ENCODE data around the gene RASA3. TPM values are rescaled to one million over a fixed set of nuclear protein-coding genes. Genes with fewer than 3 reads are reported as not detected.

The RASA3 gene
- total and polyA plus RNA-seq, 2 donors (not counting 3 experiments of a cell fraction or from before 2014, with no cell fraction given) = 26.5 to 53.8 TPM

DNA sequence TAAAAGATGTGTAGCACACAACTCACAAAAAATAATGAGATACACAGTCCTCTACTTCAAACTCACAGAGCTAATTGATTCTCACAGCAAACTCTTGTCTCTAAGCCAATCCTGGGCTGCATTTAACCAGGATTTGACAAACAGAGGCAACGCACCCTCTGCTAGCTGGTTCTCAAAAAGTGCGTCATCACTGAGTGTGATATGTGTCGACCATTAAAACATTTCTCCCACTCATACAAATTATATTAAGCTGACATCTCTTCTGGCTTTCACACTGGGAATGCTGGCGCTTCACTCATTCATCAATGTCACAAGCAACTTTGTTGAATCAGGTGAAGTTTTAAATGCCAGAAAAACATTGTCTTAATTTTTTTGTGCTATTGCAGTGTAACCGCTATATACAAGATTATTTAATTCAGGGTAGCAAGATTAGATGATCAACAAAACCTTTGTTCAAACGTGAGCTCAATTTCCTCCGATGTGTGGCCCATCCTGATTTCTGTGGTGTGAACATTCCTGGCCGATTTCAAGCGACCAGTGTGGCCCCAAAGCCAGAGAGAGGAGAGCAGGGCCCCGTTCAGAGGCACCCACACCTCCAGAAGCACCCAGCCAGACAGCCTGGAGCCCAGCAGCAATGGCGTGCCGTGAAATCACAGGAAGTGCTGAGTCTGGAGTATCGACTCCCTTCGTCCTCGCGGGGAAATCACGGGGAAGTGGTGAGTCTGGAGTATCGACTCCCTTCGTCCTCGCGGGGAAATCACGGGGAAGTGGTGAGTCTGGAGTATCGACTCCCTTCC lies 49.4 kb downstream of the RASA3 start:
- Histone ChIP-seq H4K20me1 (replicated peaks; ENCODE audit: control insufficient read depth, extremely low read depth, insufficient read depth, low read length) (no peaks in the 10 kb centered on the region), H3K9ac (replicated peaks; ENCODE audit: extremely low read depth, insufficient read depth, low read length) (no peak overlapping the region), H3K4me2 (ENCODE audit: insufficient read depth, low read length) (no peak overlapping the region), H2AFZ (ENCODE audit: low read depth, low read length) (no peak overlapping the region), H3K4me1 (ENCODE audit: control insufficient read depth, extremely low read depth, insufficient read depth, low read length) (no peaks in the 10 kb centered on the region), H3K9me3 (replicated peaks; ENCODE audit: control insufficient read depth, insufficient read depth, low read length) (no peaks in the 10 kb centered on the region), H3K36me3 (ENCODE audit: control insufficient read depth in 2 of 2, extremely low read depth in 1 of 2, insufficient read depth in 2 of 2, low read length in 2 of 2) (peaks cover 0 to 3% of the 10 kb centered on the region in 2 experiments), H3K9me1 (replicated peaks; ENCODE audit: control insufficient read depth, extremely low read depth, insufficient read depth, low read length) (no peaks in the 10 kb centered on the region), H3K4me3 (replicated peaks in 1 of 3; ENCODE audit: insufficient read depth in 1 of 3, low read depth in 1 of 3, low read length in 3 of 3) (no peak overlapping the region), H3K27me3 (ENCODE audit: control insufficient read depth in 2 of 2, insufficient read depth in 2 of 2, low read length in 2 of 2) (no peaks in the 10 kb centered on the region), H3K27ac (ENCODE audit: insufficient read depth, low read depth, low read length) (no peak overlapping the region), H3K79me2 (ENCODE audit: control insufficient read depth, insufficient read depth, low read length) (peaks cover 65% of the 10 kb centered on the region)
- BruUV-seq (replicated peaks) = no TSS peak
- no peak for FAIRE-seq
- intact Hi-C loops (cut with micrococcal nuclease) = no loop called here
- no peak for DNase-seq (ENCODE audit: low read depth, low spot score)
- ChIA-PET CTCF (interaction anchor here (0.5 kb wide), 1 partner anchor 1189 kb away, joined by 3 read pairs; no protein-coding TSS in a partner anchor), POLR2A (no interaction called here)
- dilution Hi-C loops (cut with MboI; ENCODE audit: extremely low pct_ligation_motif_present, low sequenced_read_pairs) = no loop called here
- TF ChIP-seq EZH2 (IDR thresholded peaks at IDR 0.05; ENCODE audit: borderline replicate concordance, low read depth, low read length, severe bottlenecking) (no peak), JUN (IDR thresholded peaks at IDR 0.05; ENCODE audit: borderline replicate concordance, insufficient read depth, insufficient read length, low read depth) (no peak), GATA2 (IDR thresholded peaks at IDR 0.05; ENCODE audit: insufficient read depth, insufficient read length, low read depth, low read length) (no peak), POLR2A (IDR thresholded peaks at IDR 0.05; ENCODE audit: low read depth, low read length) (no peak), FOS (IDR thresholded peaks at IDR 0.05; ENCODE audit: borderline replicate concordance, insufficient read depth, low read length) (no peak), MYC (IDR thresholded peaks at IDR 0.05; ENCODE audit: low read depth, low read length) (no peak)
- TF ChIP-seq, protein P1, sequence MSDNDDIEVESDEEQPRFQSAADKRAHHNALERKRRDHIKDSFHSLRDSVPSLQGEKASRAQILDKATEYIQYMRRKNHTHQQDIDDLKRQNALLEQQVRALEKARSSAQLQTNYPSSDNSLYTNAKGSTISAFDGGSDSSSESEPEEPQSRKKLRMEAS (IDR thresholded peaks at IDR 0.05; ENCODE audit: insufficient read depth, insufficient read length) = no peak

Measured in endothelial cell of umbilical vein (primary cell).